Caco-2 (cell line): ENCODE data around the gene AFG3L2. TPM values are rescaled to one million over a fixed set of nuclear protein-coding genes. Genes with fewer than 3 reads are reported as not detected.

Experiments
- BruUV-seq: library from RNA; stranded (reverse); fragments of 400-500 nt; replicated peaks from 2 replicates; lab custom pipeline; 2021; lab: Mats Ljungman, UMichigan
- CTCF ChIA-PET: fragments of 300-600 bp; sonication (Branson Sonifier 250); formaldehyde crosslinking; loops from one replicate; lab custom pipeline; 2022; ENCODE audit warnings: antibody characterized with exemption; lab: Charles Lee
- POLR2A ChIA-PET: fragments of 300-600 bp; sonication (Branson Sonifier 250); formaldehyde crosslinking; loops from one replicate; lab custom pipeline; 2022; ENCODE audit warnings: antibody characterized with exemption; lab: Charles Lee
- DNase-seq, 2 experiments: peaks; one replicate each; pipeline versions ENCODE4 v3.0.0 to v3.0.0-alpha.2; 2020 to 2022
- H3K27me3 ChIP-seq: replicated peaks from 2 replicates; pipeline ENCODE4 v1.6.0; 2011; ENCODE audit warnings: low read length; ENCODE audit not compliant: control insufficient read depth, insufficient read depth
- H3K36me3 ChIP-seq: 2 replicates; pipeline ENCODE4 v1.5.1; 2011; ENCODE audit warnings: low read length; ENCODE audit not compliant: control insufficient read depth, insufficient read depth
- H3K4me1 ChIP-seq: fragments of 250-450 bp; sonication (Bioruptor Pico); 2 replicates; pipeline ENCODE4 v1.5.1; 2020; ENCODE audit warnings: mild to moderate bottlenecking
- H3K4me3 ChIP-seq: 2 replicates; pipeline ENCODE4 v1.5.1; 2011; ENCODE audit warnings: low read depth, mild to moderate bottlenecking, control low read depth, low read length
- H3K9me3 ChIP-seq: fragments of 250-450 bp; sonication (Bioruptor Pico); 2 replicates; pipeline ENCODE4 v1.5.1; 2020; ENCODE audit warnings: mild to moderate bottlenecking, moderate library complexity
- H3K27ac Mint-ChIP-seq: one replicate; pipeline ENCODE4 v1.8.0; 2022; ENCODE audit warnings: mixed read lengths; ENCODE audit not compliant: unreplicated experiment
- H3K27me3 Mint-ChIP-seq: one replicate; pipeline ENCODE4 v1.8.0; 2022; ENCODE audit warnings: mixed read lengths; ENCODE audit not compliant: insufficient read depth, unreplicated experiment
- H3K36me3 Mint-ChIP-seq: one replicate; pipeline ENCODE4 v1.8.0; 2022; ENCODE audit warnings: mild to moderate bottlenecking, mixed read lengths; ENCODE audit not compliant: insufficient read depth, unreplicated experiment
- H3K4me1 Mint-ChIP-seq: one replicate; pipeline ENCODE4 v1.8.0; 2022; ENCODE audit warnings: low read depth, mixed read lengths; ENCODE audit not compliant: unreplicated experiment
- H3K4me3 Mint-ChIP-seq: one replicate; pipeline ENCODE4 v1.8.0; 2022; ENCODE audit warnings: mild to moderate bottlenecking, moderate library complexity, mixed read lengths; ENCODE audit not compliant: unreplicated experiment
- H3K9me3 Mint-ChIP-seq: one replicate; pipeline ENCODE4 v1.8.0; 2022; ENCODE audit warnings: mixed read lengths; ENCODE audit not compliant: unreplicated experiment
- intact Hi-C: fragments of 100-400 bp; cut with micrococcal nuclease; formaldehyde crosslinking; loops from one replicate; pipeline ENCODE4 v1.10.0; 2022; ENCODE audit not compliant: unreplicated experiment
- total RNA-seq: library from RNA; stranded (reverse); gene quantifications from 2 replicates; pipeline ENCODE4 v1.2.3, GENCODE V29; 2022
- TF ChIP-seq, protein P1 (sequence below), 2 experiments: fragments of 200-600 bp in 1 of 2; IDR thresholded peaks; 1 replicate in 1 of 2; 2 replicates in 1 of 2; pipeline versions ENCODE4 v1.5.1 to v1.8.0; 2011 to 2022; ENCODE audit warnings: antibody characterized with exemption in 1 of 2, control low read depth in 1 of 2, inconsistent platforms in 1 of 2, low read depth in 1 of 2, low read length in 1 of 2, mild to moderate bottlenecking in 1 of 2, moderate library complexity in 1 of 2; ENCODE audit not compliant: insufficient read depth in 1 of 2, severe bottlenecking in 1 of 2, unreplicated experiment in 1 of 2

Gene AFG3L2
- total RNA-seq, 1 experiment from 2014 or later: 72.0 TPM

DNA sequence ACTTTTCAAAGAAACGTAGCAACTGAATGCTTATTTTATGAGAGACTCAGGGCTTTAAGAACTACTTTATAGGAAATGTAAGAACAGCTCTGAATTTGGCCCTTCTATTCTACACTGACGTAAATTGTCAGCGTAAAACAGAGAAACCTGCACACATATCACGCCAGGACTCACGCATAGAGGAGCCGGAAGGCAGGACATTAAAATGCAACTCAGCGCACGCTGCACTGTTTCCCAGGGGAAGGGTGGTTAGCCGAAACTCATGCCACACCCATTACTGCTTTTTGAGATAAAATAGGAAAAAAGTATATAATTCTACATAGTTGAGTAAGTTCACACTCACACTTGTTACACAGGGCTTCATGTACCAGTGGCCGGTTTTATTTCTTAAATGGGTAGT lies 61.5 kb downstream of the AFG3L2 start:
- Histone ChIP-seq H3K4me1 (0 out of 2 replicates have a peak, but pooled peaks cover 2% of the 10 kb centered on the region), H3K4me3 (no peak overlapping the region), H3K27me3 (no peaks in the 10 kb centered on the region), H3K9me3 (peaks cover 18% of the 10 kb centered on the region), H3K36me3 (peaks cover 4% of the 10 kb centered on the region; the same call in 1 of the 2 replicates)
- Mint-ChIP-seq H3K36me3 (peaks cover 83% of the 10 kb centered on the region), H3K9me3 (no peaks in the 10 kb centered on the region), H3K4me1 (no peaks in the 10 kb centered on the region), H3K4me3 (no peak overlapping the region), H3K27ac (no peak overlapping the region), H3K27me3 (no peaks in the 10 kb centered on the region)
- CTCF ChIA-PET: interaction anchor here (1.0 kb wide), 1 partner anchor 13 kb away, joined by 3 read pairs; no protein-coding TSS in a partner anchor
- no peak for DNase-seq
- no TSS peak for BruUV-seq
- POLR2A ChIA-PET: no interaction called here
- TF ChIP-seq, protein P1, sequence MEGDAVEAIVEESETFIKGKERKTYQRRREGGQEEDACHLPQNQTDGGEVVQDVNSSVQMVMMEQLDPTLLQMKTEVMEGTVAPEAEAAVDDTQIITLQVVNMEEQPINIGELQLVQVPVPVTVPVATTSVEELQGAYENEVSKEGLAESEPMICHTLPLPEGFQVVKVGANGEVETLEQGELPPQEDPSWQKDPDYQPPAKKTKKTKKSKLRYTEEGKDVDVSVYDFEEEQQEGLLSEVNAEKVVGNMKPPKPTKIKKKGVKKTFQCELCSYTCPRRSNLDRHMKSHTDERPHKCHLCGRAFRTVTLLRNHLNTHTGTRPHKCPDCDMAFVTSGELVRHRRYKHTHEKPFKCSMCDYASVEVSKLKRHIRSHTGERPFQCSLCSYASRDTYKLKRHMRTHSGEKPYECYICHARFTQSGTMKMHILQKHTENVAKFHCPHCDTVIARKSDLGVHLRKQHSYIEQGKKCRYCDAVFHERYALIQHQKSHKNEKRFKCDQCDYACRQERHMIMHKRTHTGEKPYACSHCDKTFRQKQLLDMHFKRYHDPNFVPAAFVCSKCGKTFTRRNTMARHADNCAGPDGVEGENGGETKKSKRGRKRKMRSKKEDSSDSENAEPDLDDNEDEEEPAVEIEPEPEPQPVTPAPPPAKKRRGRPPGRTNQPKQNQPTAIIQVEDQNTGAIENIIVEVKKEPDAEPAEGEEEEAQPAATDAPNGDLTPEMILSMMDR (IDR thresholded peaks at IDR 0.05; ENCODE audit: insufficient read depth in 1 of 2, low read depth in 1 of 2, low read length in 1 of 2, severe bottlenecking in 1 of 2, unreplicated experiment in 1 of 2): no peak
- intact Hi-C loops: no loop called here

DNA sequence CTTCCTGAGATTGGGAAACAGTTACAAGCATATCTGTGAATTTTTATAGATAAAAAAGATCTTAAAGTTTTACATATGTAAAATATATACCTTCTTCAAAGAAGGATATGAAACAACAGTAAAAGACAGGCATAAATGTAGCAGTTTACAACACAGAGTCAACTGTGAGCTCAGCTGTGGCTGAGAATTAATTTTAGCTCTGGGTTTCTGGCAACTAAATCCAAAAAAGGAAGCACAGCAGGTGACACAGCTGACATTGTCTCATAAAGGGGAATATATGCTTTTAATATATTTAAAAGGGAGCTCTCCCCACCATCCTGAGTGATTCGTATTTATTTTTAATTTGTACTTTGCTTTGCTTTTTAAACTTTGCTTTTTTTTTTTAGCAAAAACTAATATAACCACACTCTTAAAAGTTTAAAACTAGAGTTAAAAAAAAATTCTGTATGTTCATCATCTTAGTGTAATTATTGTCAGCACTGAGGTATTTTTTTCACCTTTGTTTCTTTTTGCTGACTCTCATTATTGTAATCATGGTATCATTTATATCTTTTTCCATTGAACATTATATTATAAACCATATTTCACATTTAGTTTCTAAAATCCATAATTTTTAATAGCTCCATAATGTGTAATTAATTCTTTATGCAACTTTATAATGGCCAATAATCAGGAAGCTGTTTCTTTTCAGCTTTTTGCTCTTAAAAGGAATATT lies 62.3 kb downstream of the AFG3L2 start:
- Mint-ChIP-seq H3K36me3 (peaks cover 88% of the 10 kb centered on the region), H3K9me3 (no peaks in the 10 kb centered on the region), H3K4me3 (no peak overlapping the region), H3K27ac (no peak overlapping the region), H3K4me1 (peaks cover 1% of the 10 kb centered on the region), H3K27me3 (no peaks in the 10 kb centered on the region)
- TF ChIP-seq, protein P1 (IDR thresholded peaks at IDR 0.05; ENCODE audit: insufficient read depth in 1 of 2, low read depth in 1 of 2, low read length in 1 of 2, severe bottlenecking in 1 of 2, unreplicated experiment in 1 of 2): no peak
- peaks cover 6% of the 10 kb centered on the region for H3K4me1 ChIP-seq
- no TSS peak for BruUV-seq
- ChIA-PET POLR2A (interaction anchor here (0.6 to 1.6 kb wide), 3 partner anchors 8 to 36 kb away, joined by 3 to 12 read pairs (median 5); no protein-coding TSS in a partner anchor), CTCF (interaction anchor here (1.0 to 1.2 kb wide), 2 partner anchors 13 to 43 kb away, joined by 3 to 4 read pairs; no protein-coding TSS in a partner anchor)
- peaks cover 18% of the 10 kb centered on the region for H3K9me3 ChIP-seq
- intact Hi-C loops: no loop called here
- no peak overlapping the region for H3K4me3 ChIP-seq
- peaks cover 2% of the 10 kb centered on the region; the same call in 1 of the 2 replicates for H3K36me3 ChIP-seq
- H3K27me3 ChIP-seq: no peaks in the 10 kb centered on the region
- no peak for DNase-seq

DNA sequence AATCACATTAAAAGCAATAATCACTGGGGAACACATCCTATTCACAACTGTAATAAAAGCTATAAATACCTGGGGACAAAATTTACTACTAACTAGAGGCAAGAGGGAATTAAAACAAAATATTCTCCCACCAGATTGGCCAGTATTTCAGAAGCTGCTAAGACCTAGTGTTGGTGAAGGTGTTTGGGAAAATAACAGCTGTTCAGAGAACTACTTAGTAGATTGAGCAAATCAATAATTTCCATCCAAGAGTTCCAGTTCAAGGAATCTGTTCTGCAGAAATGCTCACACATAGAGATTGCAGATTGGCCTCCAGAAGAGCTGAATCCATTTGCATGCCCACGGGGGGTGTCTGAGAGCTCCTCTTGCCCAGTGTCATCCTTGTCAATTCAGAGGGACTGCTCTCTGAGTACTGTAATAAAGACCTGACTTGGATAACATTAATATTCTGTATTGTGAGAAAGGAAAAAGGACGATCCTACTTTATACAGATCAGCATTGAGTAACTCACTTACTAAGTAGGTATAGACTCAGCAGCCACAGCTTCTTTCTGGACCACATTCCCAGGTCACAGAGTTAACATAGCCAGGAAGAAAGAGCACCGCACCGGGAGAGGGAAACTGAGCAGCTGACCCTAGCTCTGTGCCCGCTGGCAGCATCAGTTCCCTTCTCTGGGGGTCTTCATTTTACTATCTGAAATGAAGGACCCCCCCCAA lies 63.3 kb downstream of the AFG3L2 start:
- H3K4me1 Mint-ChIP-seq: peaks cover 5% of the 10 kb centered on the region
- no peak overlapping the region for H3K27ac Mint-ChIP-seq
- peaks cover 18% of the 10 kb centered on the region for H3K9me3 ChIP-seq

More for the DNA sequence above, 63.3 kb downstream of the AFG3L2 start:
- CTCF ChIA-PET: interaction anchor here (1.1 to 1.2 kb wide), 2 partner anchors 35 to 42 kb away, joined by 3 to 4 read pairs; no protein-coding TSS in a partner anchor
- no peak for DNase-seq
- TF ChIP-seq, protein P1 (IDR thresholded peaks at IDR 0.05; ENCODE audit: insufficient read depth in 1 of 2, low read depth in 1 of 2, low read length in 1 of 2, severe bottlenecking in 1 of 2, unreplicated experiment in 1 of 2): no peak
- H3K27me3 Mint-ChIP-seq: no peaks in the 10 kb centered on the region
- no peak overlapping the region for H3K4me3 ChIP-seq
- intact Hi-C loops: no loop called here
- peaks cover 9% of the 10 kb centered on the region for H3K4me1 ChIP-seq
- no peaks in the 10 kb centered on the region for H3K27me3 ChIP-seq
- POLR2A ChIA-PET: interaction anchor here (0.6 to 1.6 kb wide), 3 partner anchors 7 to 35 kb away, joined by 3 to 5 read pairs (median 3); no protein-coding TSS in a partner anchor
- H3K36me3 Mint-ChIP-seq: peaks cover 88% of the 10 kb centered on the region
- H3K4me3 Mint-ChIP-seq: no peak overlapping the region
- BruUV-seq: no TSS peak
- peaks cover 2% of the 10 kb centered on the region; the same call in 1 of the 2 replicates for H3K36me3 ChIP-seq
- no peaks in the 10 kb centered on the region for H3K9me3 Mint-ChIP-seq
